Mesothelial cell of epicardium (in vitro differentiated cells): ENCODE data around the gene NXN. TPM values are rescaled to one million over a fixed set of nuclear protein-coding genes. Genes with fewer than 3 reads are reported as not detected.
"Not testable (repeated sequence)": the region's sequence is repeated elsewhere in the genome, so short reads cannot be mapped to it uniquely, and the experiment has no call there.

Experiments
- DNase-seq, 2 experiments: peaks; one replicate each; pipeline ENCODE4 v3.0.0; 2021; ENCODE audit warnings: low spot score in 2 of 2; ENCODE audit not compliant: unreplicated experiment in 2 of 2
- H3K27ac Mint-ChIP-seq: 2 replicates; pipeline ENCODE4 v1.8.0; 2021; ENCODE audit warnings: mixed read lengths
- H3K27me3 Mint-ChIP-seq: 2 replicates; pipeline ENCODE4 v1.8.0; 2021; ENCODE audit warnings: low read depth, mixed read lengths
- H3K36me3 Mint-ChIP-seq: 2 replicates; pipeline ENCODE4 v1.8.0; 2021; ENCODE audit warnings: mixed read lengths
- H3K4me1 Mint-ChIP-seq: 2 replicates; pipeline ENCODE4 v1.8.0; 2021; ENCODE audit warnings: mixed read lengths
- H3K4me3 Mint-ChIP-seq: 2 replicates; pipeline ENCODE4 v1.8.0; 2021; ENCODE audit warnings: mild to moderate bottlenecking, moderate library complexity, mixed read lengths
- H3K9me3 Mint-ChIP-seq: 2 replicates; pipeline ENCODE4 v1.8.0; 2021; ENCODE audit warnings: mixed read lengths
- CTCF ChIP-seq: fragments of 200-600 bp; sonication (generic); IDR thresholded peaks from one replicate; pipeline ENCODE4 v1.5.0; 2021; ENCODE audit warnings: antibody characterized with exemption; ENCODE audit not compliant: unreplicated experiment
- total RNA-seq: library from RNA; stranded (reverse); gene quantifications from 3 replicates; pipeline ENCODE4 v1.2.1, GENCODE V29; 2021

The NXN gene
- total RNA-seq, 1 donor from 2014 or later = 107 TPM

DNA sequence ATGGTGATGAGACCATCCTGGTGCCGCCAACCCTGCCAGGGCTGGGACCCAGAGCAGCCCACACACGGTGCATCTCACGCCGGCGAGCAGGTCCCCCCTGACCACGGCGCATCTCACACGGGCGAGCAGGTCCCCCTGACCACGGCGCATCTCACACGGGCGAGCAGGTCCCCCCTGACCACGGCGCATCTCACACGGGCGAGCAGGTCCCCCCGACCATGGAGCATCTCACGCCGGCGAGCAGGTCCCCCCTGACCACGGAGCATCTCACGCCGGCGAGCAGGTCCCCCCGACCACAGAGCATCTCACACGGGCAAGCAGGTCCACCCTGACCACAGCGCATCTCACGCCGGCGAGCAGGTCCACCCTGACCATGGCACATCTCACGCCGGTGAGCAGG lies 138.3 kb downstream of the NXN start:
- Mint-ChIP-seq H3K27ac (no peak overlapping the region), H3K4me3 (no peak overlapping the region), H3K4me1 (peaks cover 10% of the 10 kb centered on the region), H3K36me3 (peaks cover 18% of the 10 kb centered on the region), H3K9me3 (no peaks in the 10 kb centered on the region), H3K27me3 (no peaks in the 10 kb centered on the region)
- DNase-seq = no peak
- no peak for TF ChIP-seq CTCF

- no peak for TF ChIP-seq CTCF
- no peak for DNase-seq
- Mint-ChIP-seq H3K4me1 (peaks cover 16% of the 10 kb centered on the region), H3K27ac (no peak overlapping the region), H3K4me3 (no peak overlapping the region), H3K9me3 (peaks cover 2% of the 10 kb centered on the region), H3K36me3 (peaks cover 24% of the 10 kb centered on the region), H3K27me3 (no peaks in the 10 kb centered on the region)
Observed at GRCh38 chr17:838486-838885, 141.1 kb downstream of the NXN start.

DNA sequence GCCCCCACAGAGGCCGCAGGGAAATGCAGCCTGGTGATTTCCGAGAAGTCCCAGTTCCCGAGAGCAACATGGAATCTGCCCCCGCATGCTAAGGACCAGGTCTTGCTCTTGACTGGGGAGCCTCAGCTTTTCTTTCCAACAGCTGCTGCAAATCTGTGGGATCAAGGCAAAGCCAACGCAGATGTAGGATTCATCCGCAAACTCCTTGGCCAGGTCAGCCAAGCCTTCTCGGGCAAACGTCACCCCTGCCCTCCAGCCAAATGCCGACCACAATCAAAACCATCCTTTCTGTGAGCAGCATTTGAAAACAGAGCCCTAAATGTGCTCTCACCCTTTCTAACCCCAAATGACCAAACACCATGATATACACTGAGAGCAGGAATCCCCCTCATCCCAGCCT lies 143.4 kb downstream of the NXN start:
- Mint-ChIP-seq H3K4me1 (peaks cover 12% of the 10 kb centered on the region), H3K27me3 (no peaks in the 10 kb centered on the region), H3K9me3 (peaks cover 7% of the 10 kb centered on the region), H3K4me3 (no peak overlapping the region), H3K27ac (peak overlapping the region; percentile 75), H3K36me3 (peaks cover 18% of the 10 kb centered on the region)
- no peak for DNase-seq
- no peak for TF ChIP-seq CTCF

DNA sequence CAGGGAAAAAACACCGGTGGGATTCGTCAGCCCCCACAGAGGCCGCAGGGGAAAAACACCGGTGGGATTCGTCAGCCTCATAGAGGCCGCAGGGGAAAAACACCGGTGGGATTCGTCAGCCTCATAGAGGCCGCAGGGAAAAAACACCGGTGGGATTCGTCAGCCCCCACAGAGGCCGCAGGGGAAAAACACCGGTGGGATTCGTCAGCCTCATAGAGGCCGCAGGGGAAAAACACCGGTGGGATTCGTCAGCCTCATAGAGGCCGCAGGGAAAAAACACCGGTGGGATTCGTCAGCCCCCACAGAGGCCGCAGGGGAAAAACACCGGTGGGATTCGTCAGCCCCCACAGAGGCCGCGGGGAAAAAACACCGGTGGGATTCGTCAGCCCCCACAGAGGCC lies 143.9 kb downstream of the NXN start:
- not testable (repeated sequence) for H3K9me3 Mint-ChIP-seq, H3K4me3 Mint-ChIP-seq, DNase-seq, H3K27me3 Mint-ChIP-seq
- H3K36me3 Mint-ChIP-seq = peaks cover 17% of the 10 kb centered on the region
- H3K4me1 Mint-ChIP-seq = peaks cover 12% of the 10 kb centered on the region
- peak overlapping the region; percentile 95 for H3K27ac Mint-ChIP-seq

GRCh38 chr17:835263-835662 lies 144.3 kb downstream of the NXN start:
- DNase-seq = no peak
- H3K27ac Mint-ChIP-seq = peak overlapping the region; percentile 95
- peaks cover 12% of the 10 kb centered on the region for H3K4me1 Mint-ChIP-seq
- H3K27me3 Mint-ChIP-seq = no peaks in the 10 kb centered on the region
- H3K4me3 Mint-ChIP-seq = no peak overlapping the region
- no peak for TF ChIP-seq CTCF
- peaks cover 17% of the 10 kb centered on the region for H3K36me3 Mint-ChIP-seq
- peaks cover 8% of the 10 kb centered on the region for H3K9me3 Mint-ChIP-seq

DNA sequence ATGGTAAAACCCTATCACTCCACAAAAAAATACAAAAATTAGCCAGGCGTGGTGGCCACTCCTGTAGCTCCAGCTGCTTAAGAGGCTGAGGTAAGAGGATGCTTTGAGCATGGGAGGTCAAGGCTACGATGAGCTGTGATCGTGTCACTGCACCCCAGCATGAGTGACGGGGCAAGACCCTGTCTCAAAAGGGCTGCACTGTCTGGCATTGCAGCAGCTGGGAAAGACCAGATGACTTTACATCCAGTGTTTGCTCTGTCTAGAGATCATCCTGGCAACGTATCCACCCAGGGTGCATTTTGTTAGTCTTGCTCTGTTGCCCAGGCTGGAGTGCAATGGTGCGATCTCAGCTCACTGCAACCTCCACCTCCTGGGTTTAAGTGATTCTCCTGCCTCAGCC lies 145.4 kb downstream of the NXN start:
- no peaks in the 10 kb centered on the region for H3K27me3 Mint-ChIP-seq
- H3K4me1 Mint-ChIP-seq = peaks cover 12% of the 10 kb centered on the region
- peak overlapping the region; percentile 76 for H3K27ac Mint-ChIP-seq
- H3K9me3 Mint-ChIP-seq = peaks cover 12% of the 10 kb centered on the region
- no peak overlapping the region for H3K4me3 Mint-ChIP-seq
- peaks cover 25% of the 10 kb centered on the region for H3K36me3 Mint-ChIP-seq
- no peak for TF ChIP-seq CTCF
- no peak for DNase-seq
